Measurements from ENCODE around the gene KCNH1.

Gene KCNH1

DNA sequence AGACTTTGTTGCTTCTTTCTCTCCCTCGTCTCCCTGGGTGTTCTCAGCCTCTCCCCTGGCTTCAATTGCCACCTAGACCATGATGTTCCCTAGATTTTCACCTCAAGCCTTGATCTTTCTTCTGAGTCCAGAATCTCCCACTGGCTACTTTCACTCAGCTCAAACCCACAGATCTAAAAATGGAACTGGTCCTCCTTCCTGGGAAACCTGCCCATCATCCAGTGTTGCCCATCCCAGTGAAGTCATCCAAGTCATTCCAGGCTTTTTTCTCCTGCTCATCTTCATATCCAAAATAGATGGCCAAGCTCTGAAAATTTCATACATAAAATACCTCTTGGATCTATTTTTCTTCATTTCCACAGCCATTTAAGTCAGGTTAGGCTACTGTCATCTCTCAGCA lies 347.4 kb downstream of the KCNH1 start:
- TF ChIP-seq ZNF654 (tag by site-specific recombination; IDR thresholded peaks at IDR 0.05; ENCODE audit: low read depth) (no peak), ZNF37A (tag by site-specific recombination; IDR thresholded peaks at IDR 0.05) (no peak), ZNF16 (tag by site-specific recombination; IDR thresholded peaks at IDR 0.05; ENCODE audit: low read depth) (no peak), ZNF664 (tag by site-specific recombination; IDR thresholded peaks at IDR 0.05) (no peak), ZBTB48 (tag by site-specific recombination; IDR thresholded peaks at IDR 0.05) (no peak), ZNF571 (tag by site-specific recombination; IDR thresholded peaks at IDR 0.05) (no peak), ZNF223 (tag by site-specific recombination; IDR thresholded peaks at IDR 0.05) (no peak), REPIN1 (tag by site-specific recombination; IDR thresholded peaks at IDR 0.05; ENCODE audit: low read depth) (no peak), OSR2 (tag by site-specific recombination; IDR thresholded peaks at IDR 0.05) (no peak), ZIC2 (tag by site-specific recombination; IDR thresholded peaks at IDR 0.05) (no peak), HOXC10 (CRISPR knock-in tag; IDR thresholded peaks at IDR 0.05) (no peak), GFI1B (tag by site-specific recombination; IDR thresholded peaks at IDR 0.05) (no peak)
- TF ChIP-seq, protein P1, sequence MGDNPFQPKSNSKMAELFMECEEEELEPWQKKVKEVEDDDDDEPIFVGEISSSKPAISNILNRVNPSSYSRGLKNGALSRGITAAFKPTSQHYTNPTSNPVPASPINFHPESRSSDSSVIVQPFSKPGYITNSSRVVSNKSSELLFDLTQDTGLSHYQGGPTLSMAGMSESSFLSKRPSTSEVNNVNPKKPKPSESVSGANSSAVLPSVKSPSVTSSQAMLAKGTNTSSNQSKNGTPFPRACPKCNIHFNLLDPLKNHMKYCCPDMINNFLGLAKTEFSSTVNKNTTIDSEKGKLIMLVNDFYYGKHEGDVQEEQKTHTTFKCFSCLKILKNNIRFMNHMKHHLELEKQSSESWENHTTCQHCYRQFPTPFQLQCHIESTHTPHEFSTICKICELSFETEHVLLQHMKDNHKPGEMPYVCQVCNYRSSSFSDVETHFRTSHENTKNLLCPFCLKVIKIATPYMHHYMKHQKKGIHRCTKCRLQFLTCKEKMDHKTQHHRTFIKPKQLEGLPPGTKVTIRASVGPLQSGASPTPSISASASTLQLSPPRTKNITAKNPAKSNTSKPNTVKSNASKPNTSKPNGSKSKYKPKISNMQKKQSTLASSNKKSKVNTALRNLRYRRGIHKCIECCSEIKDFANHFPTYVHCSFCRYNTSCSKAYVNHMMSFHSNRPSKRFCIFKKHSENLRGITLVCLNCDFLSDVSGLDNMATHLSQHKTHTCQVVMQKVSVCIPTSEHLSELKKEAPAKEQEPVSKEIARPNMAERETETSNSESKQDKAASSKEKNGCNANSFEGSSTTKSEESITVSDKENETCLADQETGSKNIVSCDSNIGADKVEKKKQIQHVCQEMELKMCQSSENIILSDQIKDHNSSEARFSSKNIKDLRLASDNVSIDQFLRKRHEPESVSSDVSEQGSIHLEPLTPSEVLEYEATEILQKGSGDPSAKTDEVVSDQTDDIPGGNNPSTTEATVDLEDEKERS (tag by site-specific recombination; IDR thresholded peaks at IDR 0.05), result no peak
- TF ChIP-seq, protein P2, sequence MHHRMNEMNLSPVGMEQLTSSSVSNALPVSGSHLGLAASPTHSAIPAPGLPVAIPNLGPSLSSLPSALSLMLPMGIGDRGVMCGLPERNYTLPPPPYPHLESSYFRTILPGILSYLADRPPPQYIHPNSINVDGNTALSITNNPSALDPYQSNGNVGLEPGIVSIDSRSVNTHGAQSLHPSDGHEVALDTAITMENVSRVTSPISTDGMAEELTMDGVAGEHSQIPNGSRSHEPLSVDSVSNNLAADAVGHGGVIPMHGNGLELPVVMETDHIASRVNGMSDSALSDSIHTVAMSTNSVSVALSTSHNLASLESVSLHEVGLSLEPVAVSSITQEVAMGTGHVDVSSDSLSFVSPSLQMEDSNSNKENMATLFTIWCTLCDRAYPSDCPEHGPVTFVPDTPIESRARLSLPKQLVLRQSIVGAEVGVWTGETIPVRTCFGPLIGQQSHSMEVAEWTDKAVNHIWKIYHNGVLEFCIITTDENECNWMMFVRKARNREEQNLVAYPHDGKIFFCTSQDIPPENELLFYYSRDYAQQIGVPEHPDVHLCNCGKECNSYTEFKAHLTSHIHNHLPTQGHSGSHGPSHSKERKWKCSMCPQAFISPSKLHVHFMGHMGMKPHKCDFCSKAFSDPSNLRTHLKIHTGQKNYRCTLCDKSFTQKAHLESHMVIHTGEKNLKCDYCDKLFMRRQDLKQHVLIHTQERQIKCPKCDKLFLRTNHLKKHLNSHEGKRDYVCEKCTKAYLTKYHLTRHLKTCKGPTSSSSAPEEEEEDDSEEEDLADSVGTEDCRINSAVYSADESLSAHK (tag by site-specific recombination; IDR thresholded peaks at IDR 0.05), result no peak
- H3K9me3 ChIP-seq (ENCODE audit: control insufficient read depth, insufficient read depth, low read depth, low read length), result no peaks in the 10 kb centered on the region
- POLR2A ChIA-PET, result no interaction called here
- no peaks in the 10 kb centered on the region for H3K36me3 ChIP-seq (ENCODE audit: control insufficient read depth in 2 of 2, insufficient read depth in 1 of 2, low read length in 2 of 2)
- H3K4me1 ChIP-seq (ENCODE audit: control insufficient read depth, insufficient read depth, low read length), result no peaks in the 10 kb centered on the region
- no peak overlapping the region for H3K4me3 ChIP-seq (ENCODE audit: low read depth, low read length)
- CTCF ChIA-PET, result no interaction called here
- no peak overlapping the region for H3K27ac ChIP-seq (ENCODE audit: extremely low read depth, low read depth, low read length)

DNA sequence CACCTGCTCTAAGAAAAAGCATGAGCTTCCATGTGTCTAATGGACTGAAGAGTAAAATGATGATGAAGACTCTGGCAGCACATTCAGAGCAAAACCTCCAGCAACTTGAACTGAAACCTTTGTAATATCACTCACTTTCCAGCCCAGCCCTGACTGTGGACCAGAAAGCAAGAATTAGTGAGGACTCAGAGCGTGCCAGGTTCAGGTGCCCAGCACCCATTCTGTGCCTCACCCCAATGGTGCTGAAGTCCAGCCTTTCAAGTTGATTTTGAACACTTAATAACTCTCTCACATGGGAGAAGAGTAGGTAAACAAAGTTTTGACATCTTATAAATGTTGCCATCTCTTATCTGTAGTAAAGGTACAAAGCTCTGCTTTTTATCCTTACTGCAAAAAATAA lies 350.0 kb downstream of the KCNH1 start:
- POLR2A ChIA-PET, result no interaction called here
- TF ChIP-seq, protein P3, sequence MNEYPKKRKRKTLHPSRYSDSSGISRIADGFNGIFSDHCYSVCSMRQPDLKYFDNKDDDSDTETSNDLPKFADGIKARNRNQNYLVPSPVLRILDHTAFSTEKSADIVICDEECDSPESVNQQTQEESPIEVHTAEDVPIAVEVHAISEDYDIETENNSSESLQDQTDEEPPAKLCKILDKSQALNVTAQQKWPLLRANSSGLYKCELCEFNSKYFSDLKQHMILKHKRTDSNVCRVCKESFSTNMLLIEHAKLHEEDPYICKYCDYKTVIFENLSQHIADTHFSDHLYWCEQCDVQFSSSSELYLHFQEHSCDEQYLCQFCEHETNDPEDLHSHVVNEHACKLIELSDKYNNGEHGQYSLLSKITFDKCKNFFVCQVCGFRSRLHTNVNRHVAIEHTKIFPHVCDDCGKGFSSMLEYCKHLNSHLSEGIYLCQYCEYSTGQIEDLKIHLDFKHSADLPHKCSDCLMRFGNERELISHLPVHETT (tag by site-specific recombination; IDR thresholded peaks at IDR 0.05), result no peak
- TF ChIP-seq, protein P4, sequence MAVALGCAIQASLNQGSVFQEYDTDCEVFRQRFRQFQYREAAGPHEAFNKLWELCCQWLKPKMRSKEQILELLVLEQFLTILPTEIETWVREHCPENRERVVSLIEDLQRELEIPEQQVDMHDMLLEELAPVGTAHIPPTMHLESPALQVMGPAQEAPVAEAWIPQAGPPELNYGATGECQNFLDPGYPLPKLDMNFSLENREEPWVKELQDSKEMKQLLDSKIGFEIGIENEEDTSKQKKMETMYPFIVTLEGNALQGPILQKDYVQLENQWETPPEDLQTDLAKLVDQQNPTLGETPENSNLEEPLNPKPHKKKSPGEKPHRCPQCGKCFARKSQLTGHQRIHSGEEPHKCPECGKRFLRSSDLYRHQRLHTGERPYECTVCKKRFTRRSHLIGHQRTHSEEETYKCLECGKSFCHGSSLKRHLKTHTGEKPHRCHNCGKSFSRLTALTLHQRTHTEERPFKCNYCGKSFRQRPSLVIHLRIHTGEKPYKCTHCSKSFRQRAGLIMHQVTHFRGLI (tag by site-specific recombination; IDR thresholded peaks at IDR 0.05), result no peak
- TF ChIP-seq, protein P5, sequence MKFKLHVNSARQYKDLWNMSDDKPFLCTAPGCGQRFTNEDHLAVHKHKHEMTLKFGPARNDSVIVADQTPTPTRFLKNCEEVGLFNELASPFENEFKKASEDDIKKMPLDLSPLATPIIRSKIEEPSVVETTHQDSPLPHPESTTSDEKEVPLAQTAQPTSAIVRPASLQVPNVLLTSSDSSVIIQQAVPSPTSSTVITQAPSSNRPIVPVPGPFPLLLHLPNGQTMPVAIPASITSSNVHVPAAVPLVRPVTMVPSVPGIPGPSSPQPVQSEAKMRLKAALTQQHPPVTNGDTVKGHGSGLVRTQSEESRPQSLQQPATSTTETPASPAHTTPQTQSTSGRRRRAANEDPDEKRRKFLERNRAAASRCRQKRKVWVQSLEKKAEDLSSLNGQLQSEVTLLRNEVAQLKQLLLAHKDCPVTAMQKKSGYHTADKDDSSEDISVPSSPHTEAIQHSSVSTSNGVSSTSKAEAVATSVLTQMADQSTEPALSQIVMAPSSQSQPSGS (tag by site-specific recombination; IDR thresholded peaks at IDR 0.05; ENCODE audit: low read depth), result no peak
- TF ChIP-seq, protein P6, sequence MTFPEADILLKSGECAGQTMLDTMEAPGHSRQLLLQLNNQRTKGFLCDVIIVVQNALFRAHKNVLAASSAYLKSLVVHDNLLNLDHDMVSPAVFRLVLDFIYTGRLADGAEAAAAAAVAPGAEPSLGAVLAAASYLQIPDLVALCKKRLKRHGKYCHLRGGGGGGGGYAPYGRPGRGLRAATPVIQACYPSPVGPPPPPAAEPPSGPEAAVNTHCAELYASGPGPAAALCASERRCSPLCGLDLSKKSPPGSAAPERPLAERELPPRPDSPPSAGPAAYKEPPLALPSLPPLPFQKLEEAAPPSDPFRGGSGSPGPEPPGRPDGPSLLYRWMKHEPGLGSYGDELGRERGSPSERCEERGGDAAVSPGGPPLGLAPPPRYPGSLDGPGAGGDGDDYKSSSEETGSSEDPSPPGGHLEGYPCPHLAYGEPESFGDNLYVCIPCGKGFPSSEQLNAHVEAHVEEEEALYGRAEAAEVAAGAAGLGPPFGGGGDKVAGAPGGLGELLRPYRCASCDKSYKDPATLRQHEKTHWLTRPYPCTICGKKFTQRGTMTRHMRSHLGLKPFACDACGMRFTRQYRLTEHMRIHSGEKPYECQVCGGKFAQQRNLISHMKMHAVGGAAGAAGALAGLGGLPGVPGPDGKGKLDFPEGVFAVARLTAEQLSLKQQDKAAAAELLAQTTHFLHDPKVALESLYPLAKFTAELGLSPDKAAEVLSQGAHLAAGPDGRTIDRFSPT (tag by site-specific recombination; IDR thresholded peaks at IDR 0.05), result no peak
- TF ChIP-seq ZNF837 (tag by site-specific recombination; IDR thresholded peaks at IDR 0.05), result no peak
- TF ChIP-seq ZNF138 (tag by site-specific recombination; IDR thresholded peaks at IDR 0.05; ENCODE audit: borderline replicate concordance), result no peak
- no peak for TF ChIP-seq GLIS1 (tag by site-specific recombination; IDR thresholded peaks at IDR 0.05)
- TF ChIP-seq ZNF132 (tag by site-specific recombination; IDR thresholded peaks at IDR 0.05; ENCODE audit: borderline replicate concordance), result no peak

More for the DNA sequence above, 350.0 kb downstream of the KCNH1 start:
- Histone ChIP-seq H3K9me3 (ENCODE audit: control insufficient read depth, insufficient read depth, low read depth, low read length) (no peaks in the 10 kb centered on the region), H3K36me3 (ENCODE audit: control insufficient read depth in 2 of 2, insufficient read depth in 1 of 2, low read length in 2 of 2) (no peaks in the 10 kb centered on the region), H3K27ac (ENCODE audit: extremely low read depth, low read depth, low read length) (no peak overlapping the region), H3K4me3 (ENCODE audit: low read depth, low read length) (no peak overlapping the region), H3K4me1 (ENCODE audit: control insufficient read depth, insufficient read depth, low read length) (no peaks in the 10 kb centered on the region)
- CTCF ChIA-PET, result interaction anchor here (1.0 kb wide), 1 partner anchor 349 kb away, joined by 4 read pairs; no protein-coding TSS in a partner anchor

All from HEK293 (cell line).